NCI-H146 treated with DMSO at 0.1 percent for 48 hours (cell line): Measurements from ENCODE around the gene NR6A1.
"Not testable (repeated sequence)": the region's sequence is repeated elsewhere in the genome, so short reads cannot be mapped to it uniquely, and the experiment has no call there.

ENCODE experiments used
- DNase-seq: peaks from one replicate; lab custom pipeline; 2025; ENCODE audit not compliant: unreplicated experiment; lab: John Stamatoyannopoulos, UW

NR6A1 gene

GRCh38 chr9:124761710-124762109 lies 9.4 kb downstream of the NR6A1 start:
- no peak for DNase-seq

GRCh38 chr9:124761196-124761595 lies 9.9 kb downstream of the NR6A1 start:
- DNase-seq: no peak

- DNase-seq: no peak
Observed at GRCh38 chr9:124760719-124761118, 10.4 kb downstream of the NR6A1 start.

- no peak for DNase-seq
Observed at GRCh38 chr9:124759327-124759726, 11.8 kb downstream of the NR6A1 start.

- DNase-seq: no peak
Observed at GRCh38 chr9:124758691-124759090, 12.4 kb downstream of the NR6A1 start.

- no peak for DNase-seq
Observed at GRCh38 chr9:124758061-124758460, 13.1 kb downstream of the NR6A1 start.

GRCh38 chr9:124757616-124758015 lies 13.5 kb downstream of the NR6A1 start:
- DNase-seq: no peak

- DNase-seq: no peak
Observed at GRCh38 chr9:124756011-124756410, 15.1 kb downstream of the NR6A1 start.

- DNase-seq: no peak
Observed at GRCh38 chr9:124755061-124755460, 16.1 kb downstream of the NR6A1 start.

- no peak for DNase-seq
Observed at GRCh38 chr9:124754289-124754688, 16.8 kb downstream of the NR6A1 start.

GRCh38 chr9:124752967-124753366 lies 18.1 kb downstream of the NR6A1 start:
- no peak for DNase-seq

GRCh38 chr9:124749781-124750180 lies 21.3 kb downstream of the NR6A1 start:
- DNase-seq: no peak

GRCh38 chr9:124749284-124749683 lies 21.8 kb downstream of the NR6A1 start:
- DNase-seq: no peak

- no peak for DNase-seq
Observed at GRCh38 chr9:124747065-124747464, 24.0 kb downstream of the NR6A1 start.

- DNase-seq: no peak
Observed at GRCh38 chr9:124743686-124744348, 27.3 kb downstream of the NR6A1 start.

- no peak for DNase-seq
Observed at GRCh38 chr9:124742940-124743339, 28.2 kb downstream of the NR6A1 start.

- DNase-seq: no peak
Observed at GRCh38 chr9:124741662-124742061, 29.4 kb downstream of the NR6A1 start.

GRCh38 chr9:124741149-124741548 lies 30.0 kb downstream of the NR6A1 start:
- DNase-seq: no peak

GRCh38 chr9:124739360-124739759 lies 31.8 kb downstream of the NR6A1 start:
- DNase-seq: no peak

- DNase-seq: not testable (repeated sequence)
Observed at GRCh38 chr9:124738075-124738474, 33.0 kb downstream of the NR6A1 start.

GRCh38 chr9:124735121-124735520 lies 36.0 kb downstream of the NR6A1 start:
- no peak for DNase-seq

GRCh38 chr9:124734741-124735083 lies 36.4 kb downstream of the NR6A1 start:
- DNase-seq: not testable (repeated sequence)

GRCh38 chr9:124733964-124734740 lies 37.0 kb downstream of the NR6A1 start:
- DNase-seq: no peak
